GM20000 (cell line): ENCODE data around the gene DBNDD1.

Experiments
- DNase-seq: peaks from one replicate; pipeline ENCODE4 v3.0.0; 2012; ENCODE audit warnings: low spot score
- CTCF ChIP-seq: IDR thresholded peaks from 2 replicates; pipeline ENCODE4 v1.5.1; 2012; ENCODE audit warnings: mild to moderate bottlenecking, control low read depth; ENCODE audit errors: extremely low read depth, missing control alignments

DBNDD1 gene

GRCh38 chr16:90015586-90016338, 3.5 kb downstream of the DBNDD1 start:
- DNase-seq = no peak
- no peak for TF ChIP-seq CTCF

GRCh38 chr16:90012991-90013745, 6.1 kb downstream of the DBNDD1 start:
- DNase-seq = no peak
- TF ChIP-seq CTCF = no peak

GRCh38 chr16:90011908-90012501, 7.3 kb downstream of the DBNDD1 start:
- no peak for DNase-seq
- TF ChIP-seq CTCF = no peak

- DNase-seq = no peak
- no peak for TF ChIP-seq CTCF
These were observed 7.8 kb downstream of the DBNDD1 start for GRCh38 chr16:90011508-90011819.

GRCh38 chr16:90010676-90011507, 8.4 kb downstream of the DBNDD1 start:
- DNase-seq = no peak
- TF ChIP-seq CTCF = no peak

GRCh38 chr16:90009172-90009899, 9.9 kb downstream of the DBNDD1 start:
- TF ChIP-seq CTCF = no peak
- no peak for DNase-seq
